Stimulated activated CD8-positive, alpha-beta memory T cell treated with anti-CD3 and anti-CD28 coated beads, Interleukin-7, amount 100 ng/mL, for 24 hours (primary cell): ENCODE measurements around the gene KIAA0825.

Experiments used
- DNase-seq: peaks from one replicate; pipeline ENCODE4 v3.0.0-alpha.2; 2020; ENCODE audit warnings: low read depth

The KIAA0825 gene

GRCh38 chr5:94431696-94432095, 186.7 kb downstream of the KIAA0825 start:
- no peak for DNase-seq

- no peak for DNase-seq
Measured at GRCh38 chr5:94429566-94429965, 188.8 kb downstream of the KIAA0825 start.

GRCh38 chr5:94425396-94425795, 193.0 kb downstream of the KIAA0825 start:
- DNase-seq, result no peak

GRCh38 chr5:94423411-94423810, 195.0 kb downstream of the KIAA0825 start:
- DNase-seq, result no peak

GRCh38 chr5:94422812-94423211, 195.6 kb downstream of the KIAA0825 start:
- DNase-seq, result no peak

- no peak for DNase-seq
Measured at GRCh38 chr5:94420885-94421284, 197.5 kb downstream of the KIAA0825 start.

GRCh38 chr5:94415798-94416197, 202.6 kb downstream of the KIAA0825 start:
- DNase-seq, result no peak

GRCh38 chr5:94409440-94409839, 209.0 kb downstream of the KIAA0825 start:
- no peak for DNase-seq

- no peak for DNase-seq
Measured at GRCh38 chr5:94407023-94407422, 211.4 kb downstream of the KIAA0825 start.

- no peak for DNase-seq
Measured at GRCh38 chr5:94403483-94403882, 214.9 kb downstream of the KIAA0825 start.

GRCh38 chr5:94402096-94402495, 216.3 kb downstream of the KIAA0825 start:
- DNase-seq, result no peak

- no peak for DNase-seq
Measured at GRCh38 chr5:94397508-94397907, 220.9 kb downstream of the KIAA0825 start.

GRCh38 chr5:94396687-94397086, 221.7 kb downstream of the KIAA0825 start:
- no peak for DNase-seq

- no peak for DNase-seq
Measured at GRCh38 chr5:94395468-94395867, 222.9 kb downstream of the KIAA0825 start.

GRCh38 chr5:94391996-94392395, 226.4 kb downstream of the KIAA0825 start:
- DNase-seq, result no peak

GRCh38 chr5:94389515-94389899, 228.9 kb downstream of the KIAA0825 start:
- DNase-seq, result no peak

- no peak for DNase-seq
Measured at GRCh38 chr5:94388773-94389514, 229.5 kb downstream of the KIAA0825 start.

GRCh38 chr5:94385767-94386166, 232.6 kb downstream of the KIAA0825 start:
- no peak for DNase-seq

GRCh38 chr5:94378062-94378461, 240.3 kb downstream of the KIAA0825 start:
- DNase-seq, result no peak

GRCh38 chr5:94376672-94377345, 241.6 kb downstream of the KIAA0825 start:
- DNase-seq, result no peak

- DNase-seq, result no peak
Measured at GRCh38 chr5:94375801-94376200, 242.6 kb downstream of the KIAA0825 start.

GRCh38 chr5:94374336-94374735, 244.1 kb downstream of the KIAA0825 start:
- no peak for DNase-seq

GRCh38 chr5:94367900-94368299, 250.5 kb downstream of the KIAA0825 start:
- DNase-seq, result no peak

GRCh38 chr5:94366811-94367210, 251.6 kb downstream of the KIAA0825 start:
- DNase-seq, result no peak
